MM.1S (cell line): ENCODE measurements around the gene UCP3.
A peak's percentile ranks its signal among the peaks of the same experiment; 100 is the strongest.

Experiments used
- DNase-seq: peaks from one replicate; pipeline ENCODE4 v3.0.0-alpha.2; 2015
- H2AFZ ChIP-seq: fragments of 300-600 bp; sonication (generic); 2 replicates; pipeline ENCODE4 v1.6.0; 2016; ENCODE audit warnings: antibody characterized with exemption, low read length
- H3F3A ChIP-seq: fragments of 300-600 bp; sonication (generic); 2 replicates; pipeline ENCODE4 v1.6.1; 2016; ENCODE audit warnings: mild to moderate bottlenecking, antibody characterized with exemption, low read length, moderate library complexity, mixed read lengths; ENCODE audit not compliant: insufficient read depth
- H3K27ac ChIP-seq: fragments of 300-600 bp; sonication (generic); 2 replicates; pipeline ENCODE4 v1.5.1; 2016; ENCODE audit warnings: mild to moderate bottlenecking, low read length
- H3K27me3 ChIP-seq: fragments of 300-600 bp; sonication (generic); replicated peaks from 2 replicates; pipeline ENCODE4 v1.6.0; 2016; ENCODE audit warnings: low read length; ENCODE audit not compliant: insufficient read depth
- H3K36me3 ChIP-seq: fragments of 300-600 bp; sonication (generic); replicated peaks from 2 replicates; pipeline ENCODE4 v1.6.1; 2016; ENCODE audit warnings: mild to moderate bottlenecking, low read length, mixed read lengths; ENCODE audit not compliant: insufficient read depth
- H3K4me1 ChIP-seq: fragments of 300-600 bp; sonication (generic); 2 replicates; pipeline ENCODE4 v1.6.1; 2016; ENCODE audit warnings: low read length, mixed read lengths
- H3K4me2 ChIP-seq: fragments of 300-600 bp; sonication (generic); 2 replicates; pipeline ENCODE4 v1.6.0; 2016; ENCODE audit warnings: low read depth, low read length
- H3K4me3 ChIP-seq: fragments of 300-600 bp; sonication (generic); 2 replicates; pipeline ENCODE4 v1.5.1; 2016; ENCODE audit warnings: low read length, mixed read lengths
- H3K79me2 ChIP-seq: fragments of 300-600 bp; sonication (generic); 2 replicates; pipeline ENCODE4 v1.6.1; 2016; ENCODE audit warnings: mixed run types, low read length, mixed read lengths
- H3K9ac ChIP-seq: fragments of 300-600 bp; sonication (generic); 2 replicates; pipeline ENCODE4 v1.6.1; 2016; ENCODE audit warnings: low read length, mixed read lengths
- H3K9me2 ChIP-seq: fragments of 300-600 bp; sonication (generic); replicated peaks from 2 replicates; pipeline ENCODE4 v1.6.1; 2016; ENCODE audit warnings: mild to moderate bottlenecking, low read length, mixed read lengths; ENCODE audit not compliant: insufficient read depth
- H3K9me3 ChIP-seq: fragments of 300-600 bp; sonication (generic); replicated peaks from 2 replicates; pipeline ENCODE4 v1.6.1; 2016; ENCODE audit warnings: mild to moderate bottlenecking, low read length, mixed read lengths; ENCODE audit not compliant: insufficient read depth
- H4K20me1 ChIP-seq: fragments of 300-600 bp; sonication (generic); 2 replicates; pipeline ENCODE4 v1.6.1; 2016; ENCODE audit warnings: mild to moderate bottlenecking, low read length, moderate library complexity, mixed read lengths; ENCODE audit not compliant: insufficient read depth
- EZH2 ChIP-seq: fragments of 300-600 bp; sonication (generic); optimal IDR thresholded peaks from 2 replicates; pipeline ENCODE3; 2017; ENCODE audit warnings: low read depth, mild to moderate bottlenecking, antibody characterized with exemption, low read length, mixed read lengths
- EZH2phosphoT487 ChIP-seq: fragments of 300-600 bp; sonication (generic); IDR thresholded peaks from 2 replicates; pipeline ENCODE4 v1.6.1; 2018; ENCODE audit warnings: antibody characterized with exemption, low read length
- TF ChIP-seq, protein P1 (sequence below): fragments of 300-600 bp; sonication (generic); IDR thresholded peaks from 2 replicates; pipeline ENCODE4 v1.5.1; 2016; ENCODE audit warnings: antibody characterized with exemption, low read length, mixed read lengths

Gene UCP3

DNA sequence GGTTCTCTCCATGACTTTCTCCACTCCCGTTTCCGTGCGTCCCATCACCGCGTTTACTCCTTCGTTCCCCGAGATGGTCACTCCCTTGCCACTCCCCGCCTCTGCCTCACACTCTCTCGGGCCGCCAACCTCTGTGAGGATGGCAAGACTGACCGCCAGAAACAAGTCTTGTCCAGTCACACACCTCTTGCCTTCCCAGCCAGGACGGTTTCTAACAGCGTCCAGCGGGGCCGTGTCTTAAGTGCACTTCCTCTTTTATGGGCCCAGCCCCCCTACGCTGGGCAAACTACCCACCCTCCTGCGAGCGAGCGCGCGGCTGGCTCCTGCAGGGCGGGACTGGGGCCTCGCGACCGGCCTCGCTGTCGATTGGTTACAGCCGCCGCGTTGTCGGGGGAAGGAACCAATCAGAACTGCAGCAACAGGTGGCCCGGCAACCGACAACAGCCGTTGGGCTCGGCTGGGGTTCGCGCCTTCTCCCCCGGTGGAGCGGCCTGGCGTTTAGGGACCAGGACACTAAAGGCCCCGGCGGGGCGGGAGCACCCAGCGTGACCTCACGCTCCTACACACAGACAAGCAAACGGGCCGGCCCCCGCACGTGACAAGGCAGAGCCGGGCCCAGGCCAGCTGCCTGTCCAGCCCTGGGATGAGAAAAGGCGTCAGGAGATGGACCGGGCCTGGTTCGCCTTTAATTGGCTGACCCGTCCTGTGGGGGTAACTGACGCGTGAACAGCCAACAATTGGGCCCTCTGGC is 25.7 kb downstream of the UCP3 start:
- peak overlapping the region; percentile 94 for H3K4me2 ChIP-seq
- TF ChIP-seq EZH2phosphoT487 = no peak
- no peaks in the 10 kb centered on the region for H3K9me3 ChIP-seq
- peaks cover 27% of the 10 kb centered on the region for H3K4me1 ChIP-seq
- peaks cover 34% of the 10 kb centered on the region for H3K79me2 ChIP-seq
- no peaks in the 10 kb centered on the region for H3K27me3 ChIP-seq
- peak overlapping the region; percentile 95 for H3K9ac ChIP-seq
- H4K20me1 ChIP-seq = no peaks in the 10 kb centered on the region
- peak; percentile 95 for DNase-seq
- no peaks in the 10 kb centered on the region for H3K9me2 ChIP-seq
- peak overlapping the region; percentile 96 for H3K4me3 ChIP-seq
- H2AFZ ChIP-seq = peak overlapping the region; percentile 99
- H3K36me3 ChIP-seq = no peaks in the 10 kb centered on the region
- H3K27ac ChIP-seq = peak overlapping the region; percentile 90
- peaks cover 35% of the 10 kb centered on the region for H3F3A ChIP-seq

DNA sequence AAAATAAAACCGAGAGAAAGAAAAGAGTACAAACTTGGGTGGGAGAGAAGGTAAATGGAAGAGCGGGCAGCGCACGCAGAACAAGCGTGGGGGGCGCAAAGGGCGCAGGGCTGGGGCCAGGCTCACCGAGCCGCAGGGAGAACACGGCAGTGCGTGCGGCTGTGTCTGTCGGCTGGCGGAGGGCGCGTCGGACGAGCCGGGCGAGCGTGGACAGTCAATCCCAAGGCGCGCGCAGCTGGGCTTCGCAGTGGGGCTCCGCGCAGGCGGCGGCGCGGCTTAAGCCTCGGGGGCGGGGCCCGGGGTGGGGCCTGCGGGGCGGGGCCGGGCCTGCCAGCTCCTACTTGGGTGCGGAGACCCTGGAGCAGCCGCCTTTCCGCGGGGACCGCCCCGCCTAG is 26.3 kb downstream of the UCP3 start, which contains the start of gene UCP2:
UCP2 (minus strand) TSS at position 249 of the 395 bp plus-strand sequence. CDS start 4,465 bp downstream, outside the sequence.
- TF ChIP-seq, protein P1, sequence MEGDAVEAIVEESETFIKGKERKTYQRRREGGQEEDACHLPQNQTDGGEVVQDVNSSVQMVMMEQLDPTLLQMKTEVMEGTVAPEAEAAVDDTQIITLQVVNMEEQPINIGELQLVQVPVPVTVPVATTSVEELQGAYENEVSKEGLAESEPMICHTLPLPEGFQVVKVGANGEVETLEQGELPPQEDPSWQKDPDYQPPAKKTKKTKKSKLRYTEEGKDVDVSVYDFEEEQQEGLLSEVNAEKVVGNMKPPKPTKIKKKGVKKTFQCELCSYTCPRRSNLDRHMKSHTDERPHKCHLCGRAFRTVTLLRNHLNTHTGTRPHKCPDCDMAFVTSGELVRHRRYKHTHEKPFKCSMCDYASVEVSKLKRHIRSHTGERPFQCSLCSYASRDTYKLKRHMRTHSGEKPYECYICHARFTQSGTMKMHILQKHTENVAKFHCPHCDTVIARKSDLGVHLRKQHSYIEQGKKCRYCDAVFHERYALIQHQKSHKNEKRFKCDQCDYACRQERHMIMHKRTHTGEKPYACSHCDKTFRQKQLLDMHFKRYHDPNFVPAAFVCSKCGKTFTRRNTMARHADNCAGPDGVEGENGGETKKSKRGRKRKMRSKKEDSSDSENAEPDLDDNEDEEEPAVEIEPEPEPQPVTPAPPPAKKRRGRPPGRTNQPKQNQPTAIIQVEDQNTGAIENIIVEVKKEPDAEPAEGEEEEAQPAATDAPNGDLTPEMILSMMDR = no peak
- no peak for TF ChIP-seq EZH2
- no peak for TF ChIP-seq EZH2phosphoT487
- no peaks in the 10 kb centered on the region for H3K27me3 ChIP-seq
- peak within 1 kb of the TSS; percentile 95 for H3K9ac ChIP-seq
- peaks cover 35% of the 10 kb centered on the region for H3F3A ChIP-seq
- H3K79me2 ChIP-seq = peaks cover 40% of the 10 kb centered on the region
- H2AFZ ChIP-seq = peak within 1 kb of the TSS; percentile 99
- DNase-seq = peak; percentile 88
- peak within 1 kb of the TSS; percentile 94 for H3K4me2 ChIP-seq
- peak within 1 kb of the TSS; percentile 96 for H3K4me3 ChIP-seq
- H3K4me1 ChIP-seq = peaks cover 27% of the 10 kb centered on the region
- peak within 1 kb of the TSS; percentile 90 for H3K27ac ChIP-seq
- peaks cover 5% of the 10 kb centered on the region for H3K36me3 ChIP-seq
- H4K20me1 ChIP-seq = no peaks in the 10 kb centered on the region
- H3K9me2 ChIP-seq = no peaks in the 10 kb centered on the region
- no peaks in the 10 kb centered on the region for H3K9me3 ChIP-seq

DNA sequence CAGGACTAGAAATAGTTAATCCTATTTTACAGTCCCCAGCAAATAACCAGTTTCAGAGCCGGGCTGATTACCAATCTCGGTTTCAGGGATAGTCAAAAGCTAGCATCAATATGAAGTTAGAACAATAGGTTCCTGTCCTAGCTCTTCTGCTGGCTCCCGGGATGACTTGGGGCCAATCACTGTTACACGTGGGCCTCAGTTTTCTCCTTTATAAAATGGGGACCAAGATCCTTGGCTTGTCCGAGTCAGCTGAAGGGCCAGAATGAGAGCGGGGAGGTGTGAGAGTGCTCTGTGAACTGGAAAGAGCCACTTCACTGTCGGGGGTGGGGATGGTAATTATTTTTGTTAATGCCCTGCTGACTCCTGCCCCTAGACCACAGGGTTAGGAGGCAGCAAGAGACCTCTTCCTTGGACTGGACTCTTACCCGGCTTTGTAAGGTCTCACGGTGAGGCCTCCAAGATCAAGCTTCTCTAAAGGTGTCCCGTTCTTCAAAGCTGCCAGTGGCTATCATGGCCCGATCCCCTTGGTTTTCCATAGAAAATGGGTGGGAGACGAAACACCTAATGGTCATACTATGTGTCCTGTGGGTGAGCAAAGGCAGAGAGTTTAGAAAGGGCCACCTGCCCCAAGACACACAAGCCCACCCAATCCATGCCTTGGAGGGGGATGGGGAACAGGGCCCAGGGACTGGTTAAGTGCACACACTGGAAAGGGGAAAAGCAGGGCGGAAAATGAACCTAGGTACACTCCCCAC is 27.7 kb downstream of the UCP3 start:
- Histone ChIP-seq H3K79me2 (peaks cover 44% of the 10 kb centered on the region), H2AFZ (no peak overlapping the region), H3K27ac (peak overlapping the region; percentile 90), H3K4me3 (peak overlapping the region; percentile 96), H3K4me2 (peak overlapping the region; percentile 94), H3K4me1 (peaks cover 27% of the 10 kb centered on the region), H3F3A (peaks cover 35% of the 10 kb centered on the region), H3K9ac (peak overlapping the region; percentile 95), H3K27me3 (no peaks in the 10 kb centered on the region), H3K9me2 (no peaks in the 10 kb centered on the region), H3K9me3 (no peaks in the 10 kb centered on the region), H3K36me3 (peaks cover 6% of the 10 kb centered on the region), H4K20me1 (no peaks in the 10 kb centered on the region)
- TF ChIP-seq, protein P1 = no peak
- no peak for TF ChIP-seq EZH2
- TF ChIP-seq EZH2phosphoT487 = no peak
- DNase-seq = peak; percentile 31
